Gastroesophageal sphincter (tissue), 3 donors: ENCODE results near the gene ITPR2.

Experiments used
- CTCF ChIP-seq, 4 experiments: fragments of 200-600 bp in 2 of 4; fragments of 450-650 bp in 2 of 4; sonication (generic) in 1 of 4; IDR thresholded peaks; one replicate each; pipeline ENCODE4 v1.5.1; 2017 to 2019; ENCODE audit warnings: antibody characterized with exemption in 4 of 4, mild to moderate bottlenecking in 2 of 4, moderate library complexity in 2 of 4
- EP300 ChIP-seq: sonication (generic); formaldehyde crosslinking; IDR thresholded peaks from one replicate; pipeline ENCODE4 v1.6.1; 2017; ENCODE audit warnings: antibody characterized with exemption, mild to moderate bottlenecking
- POLR2A ChIP-seq, 2 donors: fragments of 450-650 bp; IDR thresholded peaks; one replicate each; pipeline ENCODE4 v1.6.1; 2017; ENCODE audit warnings: antibody characterized with exemption in 2 of 2, mild to moderate bottlenecking in 2 of 2, moderate library complexity in 1 of 2
- POLR2AphosphoS5 ChIP-seq: sonication (generic); formaldehyde crosslinking; IDR thresholded peaks from one replicate; pipeline ENCODE4 v1.6.1; 2017; ENCODE audit warnings: antibody characterized with exemption

- TF ChIP-seq CTCF (IDR thresholded peaks at IDR 0.05) (no peak), POLR2A (IDR thresholded peaks at IDR 0.05) (no peak), POLR2AphosphoS5 (no peak), EP300 (no peak)
These were observed 343.1 kb downstream of the ITPR2 start for GRCh38 chr12:26489908-26490307.
